Smooth muscle cell (in vitro differentiated cells): ENCODE measurements around the gene ITGB5. TPM values are rescaled to one million over a fixed set of nuclear protein-coding genes. Genes with fewer than 3 reads are reported as not detected.

ENCODE experiments used
- DNase-seq: peaks from one replicate; lab custom pipeline; 2025; ENCODE audit not compliant: unreplicated experiment; lab: John Stamatoyannopoulos, UW
- H2AFZ ChIP-seq: fragments of 200-600 bp; sonication (generic); 2 replicates; pipeline ENCODE4 v1.6.0; 2016; ENCODE audit warnings: antibody characterized with exemption, low read depth, mild to moderate bottlenecking
- H3F3A ChIP-seq: fragments of 200-600 bp; sonication (generic); 2 replicates; pipeline ENCODE4 v1.6.0; 2017; ENCODE audit warnings: antibody characterized with exemption, low read depth
- H3K27ac ChIP-seq: fragments of 200-600 bp; sonication (generic); 2 replicates; pipeline ENCODE4 v1.5.1; 2016; ENCODE audit warnings: low read depth, mild to moderate bottlenecking
- H3K27me3 ChIP-seq: fragments of 200-600 bp; sonication (generic); 2 replicates; pipeline ENCODE4 v1.6.1; 2016; ENCODE audit warnings: low read depth, mild to moderate bottlenecking
- H3K36me3 ChIP-seq: fragments of 200-600 bp; sonication (generic); 2 replicates; pipeline ENCODE4 v1.5.1; 2016; ENCODE audit warnings: low read depth
- H3K4me1 ChIP-seq: fragments of 200-600 bp; sonication (generic); 2 replicates; pipeline ENCODE4 v1.5.1; 2016; ENCODE audit warnings: low read depth
- H3K4me2 ChIP-seq: fragments of 200-600 bp; sonication (generic); 2 replicates; pipeline ENCODE4 v1.6.0; 2016; ENCODE audit warnings: mild to moderate bottlenecking
- H3K4me3 ChIP-seq: fragments of 200-600 bp; sonication (generic); 2 replicates; pipeline ENCODE4 v1.5.1; 2016; ENCODE audit warnings: mild to moderate bottlenecking
- H3K79me2 ChIP-seq: fragments of 200-600 bp; sonication (generic); 2 replicates; pipeline ENCODE4 v1.6.0; 2016; ENCODE audit warnings: low read depth, mild to moderate bottlenecking
- H3K9ac ChIP-seq: fragments of 200-600 bp; sonication (generic); 2 replicates; pipeline ENCODE4 v1.6.0; 2016; ENCODE audit warnings: low read depth
- H3K9me3 ChIP-seq: fragments of 200-600 bp; sonication (generic); replicated peaks from 2 replicates; pipeline ENCODE4 v1.5.1; 2016; ENCODE audit warnings: low read depth
- H4K20me1 ChIP-seq: fragments of 200-600 bp; sonication (generic); 2 replicates; pipeline ENCODE4 v1.6.0; 2016; ENCODE audit warnings: low read depth
- CTCF ChIP-seq: fragments of 200-600 bp; sonication (generic); IDR thresholded peaks from 2 replicates; pipeline ENCODE4 v1.5.1; 2017; ENCODE audit warnings: borderline replicate concordance, mild to moderate bottlenecking, antibody characterized with exemption; ENCODE audit not compliant: insufficient read depth, poor library complexity, severe bottlenecking
- WGBS: methylation state at CpG from one replicate; pipeline ENCODE4 v1.1.7; 2016; ENCODE audit warnings: low lambda C conversion rate; 5-methylcytosine and 5-hydroxymethylcytosine counted together
- polyA plus RNA-seq: library from polyadenylated mRNA; unstranded; fragments of >200 nt; fragmentation: Nextera tagmentation; extraction: Ambion mirVana; gene quantifications from 2 replicates; pipeline ENCODE4 v1.2.1, GENCODE V29; 2016
- total RNA-seq: library from RNA; depleted of rRNA; stranded (reverse); fragments of >200 nt; gene quantifications from 2 replicates; pipeline ENCODE4 v1.2.3, GENCODE V29; 2014

The ITGB5 gene
- total and polyA plus RNA-seq, 2 experiments from 2014 or later, result 343 to 403 TPM

GRCh38 chr3:124879337-124879680 is 7.9 kb downstream of the ITGB5 start:
- Histone ChIP-seq H2AFZ (no peak overlapping the region), H3K9me3 (no peaks in the 10 kb centered on the region), H3K36me3 (no peaks in the 10 kb centered on the region), H4K20me1 (no peaks in the 10 kb centered on the region), H3K27me3 (no peaks in the 10 kb centered on the region), H3K4me2 (peak overlapping the region; percentile 63), H3K79me2 (peaks cover 88% of the 10 kb centered on the region), H3K4me3 (no peak overlapping the region), H3K4me1 (peaks cover 48% of the 10 kb centered on the region), H3K9ac (peak overlapping the region; percentile 13), H3K27ac (peak overlapping the region; percentile 85), H3F3A (peaks cover 31% of the 10 kb centered on the region)
- no peak for DNase-seq
- TF ChIP-seq CTCF, result no peak

GRCh38 chr3:124878561-124879336 is 8.4 kb downstream of the ITGB5 start:
- peak overlapping the region; percentile 63 for H3K4me2 ChIP-seq
- H3K4me3 ChIP-seq, result no peak overlapping the region
- no peak for DNase-seq
- peaks cover 47% of the 10 kb centered on the region for H3K4me1 ChIP-seq
- peak overlapping the region; percentile 85 for H3K27ac ChIP-seq
- peaks cover 89% of the 10 kb centered on the region for H3K79me2 ChIP-seq
- TF ChIP-seq CTCF, result no peak
- H3K9ac ChIP-seq, result peak overlapping the region; percentile 33
- no peaks in the 10 kb centered on the region for H3K36me3 ChIP-seq
- 14% methylated on average over 6 of the region's 6 CpGs for WGBS
- H4K20me1 ChIP-seq, result no peaks in the 10 kb centered on the region
- H3F3A ChIP-seq, result peaks cover 25% of the 10 kb centered on the region
- no peaks in the 10 kb centered on the region for H3K9me3 ChIP-seq
- no peak overlapping the region for H2AFZ ChIP-seq
- no peaks in the 10 kb centered on the region for H3K27me3 ChIP-seq

GRCh38 chr3:124877674-124878073 is 9.5 kb downstream of the ITGB5 start:
- Histone ChIP-seq H3K79me2 (peaks cover 80% of the 10 kb centered on the region), H3K27ac (peak overlapping the region; percentile 85)

More at GRCh38 chr3:124877674-124878073, 9.5 kb downstream of the ITGB5 start:
- Histone ChIP-seq H3K4me2 (peak overlapping the region; percentile 63), H4K20me1 (peaks cover 9% of the 10 kb centered on the region), H3K4me1 (peaks cover 47% of the 10 kb centered on the region), H3K27me3 (no peaks in the 10 kb centered on the region), H3F3A (peaks cover 23% of the 10 kb centered on the region), H3K4me3 (no peak overlapping the region), H2AFZ (no peak overlapping the region), H3K9me3 (no peaks in the 10 kb centered on the region), H3K9ac (peak overlapping the region; percentile 33), H3K36me3 (no peaks in the 10 kb centered on the region)
- no peak for TF ChIP-seq CTCF
- 77% methylated on average over 3 of the region's 3 CpGs for WGBS
- no peak for DNase-seq
